Smooth muscle cell (in vitro differentiated cells): ENCODE data around the gene ZNF451. TPM values are rescaled to one million over a fixed set of nuclear protein-coding genes. Genes with fewer than 3 reads are reported as not detected.

Source experiments
- DNase-seq: peaks from one replicate; lab custom pipeline; 2025; ENCODE audit not compliant: unreplicated experiment; lab: John Stamatoyannopoulos, UW
- H2AFZ ChIP-seq: fragments of 200-600 bp; sonication (generic); 2 replicates; pipeline ENCODE4 v1.6.0; 2016; ENCODE audit warnings: antibody characterized with exemption, low read depth, mild to moderate bottlenecking
- H3F3A ChIP-seq: fragments of 200-600 bp; sonication (generic); 2 replicates; pipeline ENCODE4 v1.6.0; 2017; ENCODE audit warnings: antibody characterized with exemption, low read depth
- H3K27ac ChIP-seq: fragments of 200-600 bp; sonication (generic); 2 replicates; pipeline ENCODE4 v1.5.1; 2016; ENCODE audit warnings: low read depth, mild to moderate bottlenecking
- H3K27me3 ChIP-seq: fragments of 200-600 bp; sonication (generic); 2 replicates; pipeline ENCODE4 v1.6.1; 2016; ENCODE audit warnings: low read depth, mild to moderate bottlenecking
- H3K36me3 ChIP-seq: fragments of 200-600 bp; sonication (generic); 2 replicates; pipeline ENCODE4 v1.5.1; 2016; ENCODE audit warnings: low read depth
- H3K4me1 ChIP-seq: fragments of 200-600 bp; sonication (generic); 2 replicates; pipeline ENCODE4 v1.5.1; 2016; ENCODE audit warnings: low read depth
- H3K4me2 ChIP-seq: fragments of 200-600 bp; sonication (generic); 2 replicates; pipeline ENCODE4 v1.6.0; 2016; ENCODE audit warnings: mild to moderate bottlenecking
- H3K4me3 ChIP-seq: fragments of 200-600 bp; sonication (generic); 2 replicates; pipeline ENCODE4 v1.5.1; 2016; ENCODE audit warnings: mild to moderate bottlenecking
- H3K79me2 ChIP-seq: fragments of 200-600 bp; sonication (generic); 2 replicates; pipeline ENCODE4 v1.6.0; 2016; ENCODE audit warnings: low read depth, mild to moderate bottlenecking
- H3K9ac ChIP-seq: fragments of 200-600 bp; sonication (generic); 2 replicates; pipeline ENCODE4 v1.6.0; 2016; ENCODE audit warnings: low read depth
- H3K9me3 ChIP-seq: fragments of 200-600 bp; sonication (generic); replicated peaks from 2 replicates; pipeline ENCODE4 v1.5.1; 2016; ENCODE audit warnings: low read depth
- H4K20me1 ChIP-seq: fragments of 200-600 bp; sonication (generic); 2 replicates; pipeline ENCODE4 v1.6.0; 2016; ENCODE audit warnings: low read depth
- WGBS: methylation state at CpG from one replicate; pipeline ENCODE4 v1.1.7; 2016; ENCODE audit warnings: low lambda C conversion rate; 5-methylcytosine and 5-hydroxymethylcytosine counted together
- polyA plus RNA-seq: library from polyadenylated mRNA; unstranded; fragments of >200 nt; fragmentation: Nextera tagmentation; extraction: Ambion mirVana; gene quantifications from 2 replicates; pipeline ENCODE4 v1.2.1, GENCODE V29; 2016
- total RNA-seq: library from RNA; depleted of rRNA; stranded (reverse); fragments of >200 nt; gene quantifications from 2 replicates; pipeline ENCODE4 v1.2.3, GENCODE V29; 2014
- TF ChIP-seq, protein P1 (sequence below): fragments of 200-600 bp; sonication (generic); IDR thresholded peaks from 2 replicates; pipeline ENCODE4 v1.5.1; 2017; ENCODE audit warnings: borderline replicate concordance, mild to moderate bottlenecking, antibody characterized with exemption; ENCODE audit not compliant: insufficient read depth, poor library complexity, severe bottlenecking

ZNF451 gene
- total and polyA plus RNA-seq, 2 experiments from 2014 or later, result 21.1 to 76.5 TPM

GRCh38 chr6:57190140-57190539 is 100.2 kb downstream of the ZNF451 start:
- no peak for DNase-seq
- TF ChIP-seq, protein P1, sequence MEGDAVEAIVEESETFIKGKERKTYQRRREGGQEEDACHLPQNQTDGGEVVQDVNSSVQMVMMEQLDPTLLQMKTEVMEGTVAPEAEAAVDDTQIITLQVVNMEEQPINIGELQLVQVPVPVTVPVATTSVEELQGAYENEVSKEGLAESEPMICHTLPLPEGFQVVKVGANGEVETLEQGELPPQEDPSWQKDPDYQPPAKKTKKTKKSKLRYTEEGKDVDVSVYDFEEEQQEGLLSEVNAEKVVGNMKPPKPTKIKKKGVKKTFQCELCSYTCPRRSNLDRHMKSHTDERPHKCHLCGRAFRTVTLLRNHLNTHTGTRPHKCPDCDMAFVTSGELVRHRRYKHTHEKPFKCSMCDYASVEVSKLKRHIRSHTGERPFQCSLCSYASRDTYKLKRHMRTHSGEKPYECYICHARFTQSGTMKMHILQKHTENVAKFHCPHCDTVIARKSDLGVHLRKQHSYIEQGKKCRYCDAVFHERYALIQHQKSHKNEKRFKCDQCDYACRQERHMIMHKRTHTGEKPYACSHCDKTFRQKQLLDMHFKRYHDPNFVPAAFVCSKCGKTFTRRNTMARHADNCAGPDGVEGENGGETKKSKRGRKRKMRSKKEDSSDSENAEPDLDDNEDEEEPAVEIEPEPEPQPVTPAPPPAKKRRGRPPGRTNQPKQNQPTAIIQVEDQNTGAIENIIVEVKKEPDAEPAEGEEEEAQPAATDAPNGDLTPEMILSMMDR, result peak; percentile 33
- Histone ChIP-seq H3K4me2 (no peak overlapping the region), H3K27me3 (no peaks in the 10 kb centered on the region), H3K9ac (no peak overlapping the region), H2AFZ (no peak overlapping the region), H3K27ac (no peak overlapping the region), H4K20me1 (no peaks in the 10 kb centered on the region), H3K36me3 (peaks cover 18% of the 10 kb centered on the region), H3K9me3 (no peaks in the 10 kb centered on the region), H3K4me1 (no peaks in the 10 kb centered on the region), H3K4me3 (no peak overlapping the region), H3K79me2 (peaks cover 22% of the 10 kb centered on the region), H3F3A (peaks cover 12% of the 10 kb centered on the region)
- WGBS, result 83% methylated on average over 2 of the region's 2 CpGs

- Histone ChIP-seq H3K27ac (peak overlapping the region; percentile 5), H3K4me2 (no peak overlapping the region), H3F3A (peaks cover 10% of the 10 kb centered on the region), H2AFZ (no peak overlapping the region), H3K79me2 (peaks cover 46% of the 10 kb centered on the region), H3K9me3 (no peaks in the 10 kb centered on the region), H3K9ac (no peak overlapping the region), H3K4me1 (no peaks in the 10 kb centered on the region), H3K27me3 (no peaks in the 10 kb centered on the region), H3K4me3 (no peak overlapping the region), H4K20me1 (peaks cover 9% of the 10 kb centered on the region), H3K36me3 (peaks cover 18% of the 10 kb centered on the region)
- TF ChIP-seq, protein P1, result no peak
- no peak for DNase-seq
Measured at GRCh38 chr6:57193177-57193576, 103.2 kb downstream of the ZNF451 start.

- 97% methylated on average over 2 of the region's 2 CpGs for WGBS
- Histone ChIP-seq H3K4me3 (no peak overlapping the region), H3K36me3 (peaks cover 18% of the 10 kb centered on the region), H3K27ac (no peak overlapping the region), H3F3A (no peaks in the 10 kb centered on the region), H3K27me3 (no peaks in the 10 kb centered on the region), H4K20me1 (peaks cover 30% of the 10 kb centered on the region), H2AFZ (no peak overlapping the region), H3K4me1 (no peaks in the 10 kb centered on the region), H3K9me3 (no peaks in the 10 kb centered on the region), H3K4me2 (no peak overlapping the region), H3K9ac (no peak overlapping the region), H3K79me2 (peaks cover 63% of the 10 kb centered on the region)
- TF ChIP-seq, protein P1, result no peak
- DNase-seq, result no peak
Measured at GRCh38 chr6:57195457-57195856, 105.5 kb downstream of the ZNF451 start.

- H3K4me2 ChIP-seq, result no peak overlapping the region
- no peak for DNase-seq
- H3K4me1 ChIP-seq, result peaks cover 9% of the 10 kb centered on the region
- H2AFZ ChIP-seq, result no peak overlapping the region
- peaks cover 94% of the 10 kb centered on the region for H3K79me2 ChIP-seq
- no peak overlapping the region for H3K27ac ChIP-seq
- H3K9ac ChIP-seq, result no peak overlapping the region
- H3K9me3 ChIP-seq, result no peaks in the 10 kb centered on the region
- peaks cover 7% of the 10 kb centered on the region for H3F3A ChIP-seq
- 65% methylated on average over 5 of the region's 6 CpGs for WGBS
- H3K27me3 ChIP-seq, result no peaks in the 10 kb centered on the region
- H4K20me1 ChIP-seq, result peaks cover 66% of the 10 kb centered on the region
- TF ChIP-seq, protein P1, result no peak
- H3K4me3 ChIP-seq, result no peak overlapping the region
- no peaks in the 10 kb centered on the region for H3K36me3 ChIP-seq
Measured at GRCh38 chr6:57198926-57199636, 109.1 kb downstream of the ZNF451 start.
